HG03575 (cell line): ENCODE measurements around the gene PRMT6.
"Not testable (repeated sequence)": the region's sequence is repeated elsewhere in the genome, so short reads cannot be mapped to it uniquely, and the experiment has no call there.

Source experiments
- ATAC-seq: cut with Tn5 transposase; IDR thresholded peaks from one replicate; pipeline ENCODE4 v1.9.1; 2021; ENCODE audit not compliant: unreplicated experiment, insufficient number of reproducible peaks, low FRiP score; ENCODE audit errors: extremely low read depth

The PRMT6 gene

DNA sequence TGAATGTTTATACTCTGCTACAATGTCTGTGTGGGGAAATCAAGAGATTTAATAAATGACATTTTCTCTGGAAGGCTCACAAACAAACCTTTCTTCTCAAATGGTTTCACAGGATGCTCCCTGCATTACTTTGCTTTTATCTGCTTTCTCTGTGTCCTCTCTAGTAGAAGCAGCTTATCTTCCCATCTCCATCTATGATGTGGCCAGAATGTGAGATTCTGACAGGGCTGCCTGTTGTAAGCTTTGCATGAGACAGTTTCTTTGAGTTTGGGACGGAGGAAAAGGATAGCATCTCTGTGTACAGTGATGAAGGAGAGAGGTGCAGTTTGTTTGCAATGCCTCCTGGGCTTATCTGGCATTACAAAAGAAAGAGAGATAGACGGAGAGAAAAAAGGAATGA lies 24.6 kb downstream of the PRMT6 start:
- no peak for ATAC-seq

GRCh38 chr1:107091418-107091817 lies 34.9 kb downstream of the PRMT6 start:
- ATAC-seq = no peak

DNA sequence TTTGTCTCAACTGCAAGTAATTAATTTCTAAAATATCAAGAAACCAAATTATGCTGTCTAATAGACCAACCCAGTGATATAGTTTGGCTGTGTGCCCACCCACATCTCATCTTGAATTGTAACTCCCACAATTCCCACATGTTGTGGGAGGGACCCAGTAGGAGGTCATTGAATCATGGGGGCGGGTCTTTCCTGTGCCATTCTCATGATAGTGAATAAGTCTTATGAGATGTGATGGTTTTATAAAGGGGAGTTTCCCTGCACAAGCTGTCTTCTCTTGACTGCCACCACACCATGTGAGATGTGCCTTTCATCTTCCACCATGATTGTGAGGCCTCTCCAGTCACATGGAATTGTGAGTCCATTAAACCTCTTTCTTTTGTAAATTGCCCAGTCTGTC lies 36.9 kb downstream of the PRMT6 start:
- not testable (repeated sequence) for ATAC-seq

GRCh38 chr1:107095647-107096046 lies 39.2 kb downstream of the PRMT6 start:
- ATAC-seq = no peak

- no peak for ATAC-seq
Measured at GRCh38 chr1:107096690-107097089, 40.2 kb downstream of the PRMT6 start.

DNA sequence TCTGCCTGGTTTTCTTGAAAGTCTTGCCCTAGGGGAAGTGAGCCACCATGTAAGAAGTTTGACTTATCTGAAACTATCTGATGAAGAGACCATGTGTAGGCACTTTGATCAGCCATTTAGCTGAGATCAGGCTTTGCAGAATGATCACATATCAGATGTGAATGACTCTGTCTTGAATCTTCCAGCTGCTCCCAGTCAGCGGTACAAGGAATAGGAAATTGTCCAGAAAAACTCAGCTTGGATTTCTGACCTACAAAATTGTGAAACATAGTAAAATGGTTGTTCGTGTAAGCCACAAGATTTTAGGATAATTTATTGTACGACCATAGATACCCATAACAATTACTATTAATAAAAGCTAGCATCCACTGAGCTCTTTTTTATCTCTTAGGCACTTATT lies 42.5 kb downstream of the PRMT6 start:
- no peak for ATAC-seq

- ATAC-seq = no peak
Measured at GRCh38 chr1:107100331-107100984, 44.0 kb downstream of the PRMT6 start.

DNA sequence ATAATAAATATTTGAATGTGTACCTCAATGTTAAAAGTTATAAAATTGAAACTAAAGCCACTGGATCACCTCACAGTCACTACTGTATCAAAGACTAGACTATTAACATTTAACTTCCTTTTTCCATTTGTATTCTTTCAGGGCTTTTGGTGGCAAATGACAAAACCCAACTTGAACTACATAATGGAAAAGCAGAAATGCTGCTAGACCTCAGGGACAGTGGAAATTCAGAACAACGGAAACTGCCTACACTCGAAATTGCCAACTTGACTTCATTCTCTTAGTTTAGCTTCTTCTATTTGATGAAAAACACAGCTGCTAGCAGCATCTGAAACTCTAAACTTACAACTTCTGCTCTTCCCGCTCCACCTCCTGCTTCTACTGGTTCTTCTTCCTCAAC lies 49.4 kb downstream of the PRMT6 start:
- ATAC-seq = no peak
